LNCaP clone FGC (cell line): ENCODE data around the gene OSTF1.

ENCODE experiments used
- DNase-seq: peaks from one replicate; pipeline ENCODE4 v3.0.0-alpha.2; 2011; ENCODE audit warnings: low read depth
- H3K4me3 ChIP-seq: 2 replicates; pipeline ENCODE4 v1.5.1; 2011; ENCODE audit warnings: mild to moderate bottlenecking, low read depth, low read length, control low read depth
- CTCF ChIP-seq: IDR thresholded peaks from 2 replicates; pipeline ENCODE4 v1.5.1; 2012; ENCODE audit warnings: mild to moderate bottlenecking; ENCODE audit not compliant: control insufficient read depth, insufficient read depth; ENCODE audit errors: extremely low read depth

Gene OSTF1

GRCh38 chr9:75168270-75169178 is 80.2 kb downstream of the OSTF1 start:
- H3K4me3 ChIP-seq = no peak overlapping the region
- no peak for TF ChIP-seq CTCF
- no peak for DNase-seq

- H3K4me3 ChIP-seq = no peak overlapping the region
- no peak for TF ChIP-seq CTCF
- no peak for DNase-seq
Observed at GRCh38 chr9:75169623-75170022, 81.3 kb downstream of the OSTF1 start.

- no peak for DNase-seq
- H3K4me3 ChIP-seq = no peak overlapping the region
- no peak for TF ChIP-seq CTCF
Observed at GRCh38 chr9:75170898-75171360, 82.6 kb downstream of the OSTF1 start.

GRCh38 chr9:75175395-75175794 is 87.1 kb downstream of the OSTF1 start:
- no peak overlapping the region for H3K4me3 ChIP-seq
- DNase-seq = no peak
- TF ChIP-seq CTCF = no peak

- no peak for DNase-seq
Observed at GRCh38 chr9:75176037-75176436, 87.7 kb downstream of the OSTF1 start.

GRCh38 chr9:75181750-75182149 is 93.4 kb downstream of the OSTF1 start:
- no peak overlapping the region for H3K4me3 ChIP-seq
- no peak for DNase-seq
- TF ChIP-seq CTCF = no peak

More at GRCh38 chr9:75176037-75176436, 87.7 kb downstream of the OSTF1 start:
- no peak overlapping the region for H3K4me3 ChIP-seq
- TF ChIP-seq CTCF = no peak
